HG02759 (cell line): ENCODE measurements around the gene DCD.
"Not testable (repeated sequence)": the region's sequence is repeated elsewhere in the genome, so short reads cannot be mapped to it uniquely, and the experiment has no call there.

Source experiments
- ATAC-seq: cut with Tn5 transposase; IDR thresholded peaks from one replicate; pipeline ENCODE4 v1.9.1; 2021; ENCODE audit warnings: mild to moderate bottlenecking, moderate library complexity; ENCODE audit not compliant: unreplicated experiment

DCD gene

GRCh38 chr12:54654926-54655325 is 6.8 kb upstream of the DCD start:
- no peak for ATAC-seq

- no peak for ATAC-seq
These were observed 4.9 kb upstream of the DCD start for GRCh38 chr12:54653025-54653424.

GRCh38 chr12:54650889-54651288 is 2.7 kb upstream of the DCD start:
- no peak for ATAC-seq

GRCh38 chr12:54650409-54650808 is 2.2 kb upstream of the DCD start:
- no peak for ATAC-seq

DNA sequence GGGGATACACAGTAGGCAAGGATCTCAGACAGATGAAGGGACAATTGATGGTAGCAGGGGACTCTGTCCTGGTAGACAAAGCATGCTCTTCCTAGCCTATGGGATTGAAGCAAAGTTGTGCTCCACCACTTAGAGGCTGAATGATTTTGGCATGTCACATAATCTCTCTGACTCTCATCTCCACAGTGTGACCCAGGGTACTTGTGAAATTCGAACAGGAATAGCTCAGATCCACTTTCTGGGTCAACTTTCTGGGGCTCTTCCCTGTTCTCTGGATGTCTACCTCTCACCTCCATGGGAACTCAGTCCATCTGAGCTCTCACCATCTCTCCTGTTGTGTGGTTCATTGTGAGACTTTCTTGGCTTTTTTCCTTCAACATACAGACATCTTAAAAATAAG is 1.7 kb upstream of the DCD start:
- no peak for ATAC-seq

GRCh38 chr12:54641554-54641953 is 6.6 kb downstream of the DCD start:
- ATAC-seq: no peak

GRCh38 chr12:54641089-54641488 is 7.1 kb downstream of the DCD start:
- no peak for ATAC-seq

GRCh38 chr12:54639112-54639511 is 9.1 kb downstream of the DCD start:
- ATAC-seq: not testable (repeated sequence)

DNA sequence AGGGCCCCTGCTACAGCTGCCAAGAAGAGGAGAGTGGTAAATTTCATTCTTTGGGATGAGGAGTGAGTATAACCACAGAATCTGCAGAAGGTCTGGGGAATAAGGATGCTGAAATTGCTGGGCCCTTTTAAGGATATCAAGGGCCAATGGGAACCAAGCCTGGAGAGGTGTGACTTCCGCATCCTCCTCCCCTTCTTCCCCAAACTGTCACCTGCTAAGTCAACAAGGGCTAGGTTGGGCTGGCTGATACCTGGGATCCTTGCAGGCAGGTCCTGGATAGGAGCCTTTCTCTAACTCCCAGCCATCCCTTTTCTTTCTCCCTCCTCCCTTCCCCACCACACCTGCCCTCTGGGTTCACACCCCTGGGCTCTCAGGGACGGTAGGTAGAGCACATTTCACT is 13.4 kb downstream of the DCD start, which contains the start of gene LACRT:
Gene LACRT, minus strand, starts transcription at position 101 of the 400 bp plus-strand sequence. Its CDS starts 54 bp downstream, at position 47.
- no peak for ATAC-seq

- no peak for ATAC-seq
These were observed 16.0 kb downstream of the DCD start for GRCh38 chr12:54631988-54632728.

- ATAC-seq: no peak
These were observed 16.6 kb downstream of the DCD start for GRCh38 chr12:54631551-54631950.

DNA sequence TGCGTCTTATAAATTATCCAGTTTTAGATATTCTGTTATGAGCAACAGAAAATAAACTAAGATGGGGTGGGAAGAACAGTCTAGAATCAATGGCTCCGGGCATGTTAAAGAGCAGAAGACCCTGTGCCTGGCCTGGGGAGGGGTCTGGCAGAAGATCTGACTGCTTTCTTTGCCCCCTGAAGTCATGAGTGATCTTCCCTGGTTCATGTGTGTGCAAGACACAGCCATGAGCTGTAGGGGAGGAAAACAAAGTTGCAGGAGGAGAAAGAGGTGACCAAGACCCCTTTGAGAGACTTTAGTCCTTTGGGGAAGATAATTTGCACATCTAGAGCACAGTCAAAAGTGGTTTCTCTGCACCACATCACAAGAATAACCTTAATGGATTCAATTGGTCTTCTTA is 18.2 kb downstream of the DCD start:
- ATAC-seq: no peak

DNA sequence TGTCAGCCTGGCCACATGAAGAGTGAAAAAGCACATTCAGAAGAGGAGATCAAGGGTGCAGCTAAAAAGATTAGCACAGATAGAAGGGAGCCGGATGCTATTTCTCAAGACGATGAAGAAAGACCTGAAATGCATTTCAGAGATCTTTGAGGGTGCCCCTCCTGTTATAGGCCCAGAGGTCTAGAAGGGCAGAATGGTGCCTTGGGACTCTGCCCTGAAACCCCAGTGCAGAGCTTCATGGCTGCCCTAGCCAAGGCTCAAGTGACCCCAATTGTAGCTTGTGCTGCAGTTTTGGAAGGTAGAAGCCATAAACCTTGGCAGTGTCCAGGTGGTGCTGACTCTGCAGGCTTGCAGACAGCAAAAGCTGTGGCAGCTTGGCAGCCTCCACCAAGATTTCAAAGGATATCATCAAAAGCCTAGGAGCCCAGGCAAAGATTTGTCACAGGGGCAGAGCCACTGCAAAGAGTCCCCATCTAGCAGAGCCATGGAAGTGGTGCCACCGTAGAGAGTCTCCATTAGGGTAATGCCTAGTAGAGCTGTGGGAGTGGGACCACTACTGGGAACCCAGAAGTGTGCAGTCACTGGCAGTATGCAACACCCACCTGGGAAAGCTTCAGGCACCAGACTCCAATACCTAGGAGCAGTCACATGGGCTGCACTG is 19.8 kb downstream of the DCD start:
- no peak for ATAC-seq

DNA sequence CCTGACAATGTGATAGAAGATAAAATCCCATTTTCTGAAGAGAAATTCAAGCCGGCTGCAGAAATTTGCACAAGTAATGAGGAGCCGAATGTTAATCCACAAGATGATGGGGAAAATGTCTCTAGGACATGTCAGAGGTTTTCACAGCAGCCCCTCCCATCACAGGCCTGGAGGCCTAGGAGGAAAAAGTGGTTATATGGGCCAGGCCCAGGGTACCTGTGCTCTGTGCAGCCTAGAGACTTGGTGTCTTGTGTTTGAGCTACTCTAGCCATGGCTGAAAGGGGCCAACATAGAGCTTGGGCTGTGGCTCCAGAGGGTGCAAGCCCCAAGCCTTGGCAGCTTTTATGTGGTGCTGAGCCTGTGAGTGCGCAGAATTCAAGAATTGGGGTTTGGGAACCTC is 20.9 kb downstream of the DCD start:
- no peak for ATAC-seq

DNA sequence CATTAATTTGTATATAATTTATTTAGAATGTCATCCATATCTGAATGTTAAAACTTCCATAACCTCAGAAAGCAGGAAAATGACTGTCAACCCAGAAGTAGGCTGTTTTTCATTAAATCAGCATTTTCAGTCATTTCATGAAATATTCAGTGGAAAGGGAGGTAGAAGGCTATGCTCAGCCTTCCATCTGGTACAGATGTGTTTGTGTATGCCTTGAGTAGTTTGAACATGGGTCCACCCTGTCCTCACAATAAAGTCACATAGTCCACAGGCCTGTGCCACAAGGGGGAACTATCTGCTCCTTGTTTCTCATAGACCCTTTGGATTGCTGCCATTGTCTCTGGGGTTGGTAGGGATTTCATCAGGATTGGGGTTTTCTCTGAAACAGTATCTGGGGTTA is 22.6 kb downstream of the DCD start:
- ATAC-seq: no peak

- no peak for ATAC-seq
These were observed 23.6 kb downstream of the DCD start for GRCh38 chr12:54624315-54625279.

DNA sequence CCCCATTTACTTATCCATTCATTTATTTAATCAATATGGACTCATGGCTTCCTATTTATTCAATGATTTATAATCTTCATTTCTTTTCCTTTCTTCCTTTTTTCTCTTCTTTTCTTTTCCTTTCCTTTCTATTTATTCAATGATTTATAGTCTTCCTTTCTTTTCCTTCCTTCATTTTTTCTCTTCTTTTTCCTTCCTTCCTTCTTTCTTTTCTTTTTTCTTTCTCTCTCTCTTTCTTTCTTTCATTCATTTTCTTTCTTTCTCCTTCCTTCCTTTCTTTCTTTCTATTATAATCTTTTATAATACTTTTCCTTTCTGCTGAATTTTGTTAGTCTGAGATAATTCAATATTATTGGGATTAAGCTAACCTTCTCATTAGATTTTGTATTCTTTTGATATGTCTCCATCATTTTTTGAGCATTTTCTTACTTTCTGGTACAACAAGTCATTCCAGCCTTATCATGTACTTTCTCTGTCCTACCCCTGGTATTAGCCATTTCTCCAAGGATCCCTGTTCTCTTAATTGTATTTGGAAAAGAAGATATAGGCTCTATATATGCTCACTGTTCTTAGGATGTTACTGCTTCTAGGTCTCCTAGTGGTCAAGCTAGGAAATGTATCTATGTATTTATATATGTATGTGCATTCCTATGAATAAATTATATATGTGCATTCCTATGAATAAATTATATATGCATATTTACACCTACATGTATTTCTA is 25.5 kb downstream of the DCD start:
- no peak for ATAC-seq

- no peak for ATAC-seq
These were observed 31.1 kb downstream of the DCD start for GRCh38 chr12:54616933-54617680.

GRCh38 chr12:54612225-54612750 is 35.9 kb downstream of the DCD start:
- ATAC-seq: no peak

DNA sequence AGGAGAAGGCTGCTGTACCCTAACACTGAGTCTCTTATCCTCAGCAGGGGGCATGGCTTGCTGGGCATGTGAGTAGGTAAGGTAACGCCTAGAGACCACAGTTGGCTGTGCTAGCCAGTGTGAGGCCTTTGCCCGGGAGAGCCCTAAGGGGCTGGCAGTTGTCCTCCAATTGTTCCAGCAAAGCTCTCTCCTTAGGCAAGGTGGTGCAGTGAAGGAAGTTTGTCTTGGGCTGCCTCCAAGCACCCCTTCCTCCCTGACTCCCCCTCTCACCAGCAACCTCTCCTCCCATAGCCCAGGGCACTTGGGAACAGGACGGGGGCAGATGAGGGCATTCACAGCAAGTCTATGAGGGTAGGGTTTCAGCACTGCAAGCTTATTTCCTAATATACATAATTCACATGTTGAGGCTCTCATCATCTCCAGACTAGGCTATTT is 36.4 kb downstream of the DCD start:
- ATAC-seq: no peak
